Prostate gland (tissue), 2 donors: ENCODE measurements around the gene BRD2. TPM values are rescaled to one million over a fixed set of nuclear protein-coding genes. Genes with fewer than 3 reads are reported as not detected.

Experiments
- DNase-seq: peaks from one replicate; pipeline ENCODE4 v3.0.0-alpha.2; 2019; ENCODE audit warnings: low spot score
- H3K27ac ChIP-seq, 2 donors: fragments of 200-600 bp; sonication (generic); 2 replicates each; pipeline ENCODE4 v1.5.1; 2017 to 2019
- H3K27me3 ChIP-seq: fragments of 200-600 bp; sonication (generic); replicated peaks from 2 replicates; pipeline ENCODE4 v1.5.1; 2019; ENCODE audit not compliant: insufficient read depth
- H3K36me3 ChIP-seq, 2 donors: fragments of 200-600 bp; sonication (generic); 1 replicate in 1 of 2; 2 replicates in 1 of 2; pipeline versions ENCODE4 v1.5.1 to v1.8.1; 2017 to 2019
- H3K4me1 ChIP-seq: fragments of 200-600 bp; sonication (generic); replicated peaks from 2 replicates; pipeline ENCODE4 v1.5.1; 2019
- H3K4me3 ChIP-seq, 2 donors: fragments of 200-600 bp; sonication (generic); 2 replicates each; pipeline ENCODE4 v1.5.1; 2017 to 2019
- H3K9me3 ChIP-seq: fragments of 200-600 bp; sonication (generic); 2 replicates; pipeline ENCODE4 v1.5.1; 2017
- POLR2A ChIP-seq: fragments of 450-650 bp; IDR thresholded peaks from one replicate; pipeline ENCODE4 v1.6.1; 2016; ENCODE audit warnings: antibody characterized with exemption, mild to moderate bottlenecking
- POLR2AphosphoS5 ChIP-seq: sonication (generic); formaldehyde crosslinking; IDR thresholded peaks from one replicate; pipeline ENCODE4 v1.6.1; 2017; ENCODE audit warnings: antibody characterized with exemption
- WGBS: methylation state at CpG from one replicate; pipeline ENCODE4 v1.1.5; 2018; 5-methylcytosine and 5-hydroxymethylcytosine counted together
- intact Hi-C: fragments of 100-400 bp; cut with DNase I; formaldehyde crosslinking; loops from one replicate; pipeline ENCODE4 v1.14.2; 2022
- total RNA-seq, 2 donors: library from RNA; depleted of rRNA; stranded (reverse); fragments of >200 nt; gene quantifications; one replicate each; pipeline ENCODE4 v1.1.0, GENCODE V29; 2016
- TF ChIP-seq, protein P1 (sequence below), 4 experiments: fragments of 200-600 bp in 2 of 4; fragments of 450-650 bp in 2 of 4; sonication (generic) in 2 of 4; IDR thresholded peaks; 1 replicate in 3 of 4; 2 replicates in 1 of 4; pipeline ENCODE4 v1.5.1; 2016 to 2019; ENCODE audit warnings: antibody characterized with exemption in 4 of 4, mild to moderate bottlenecking in 2 of 4, moderate library complexity in 2 of 4

Gene BRD2
- total RNA-seq, 2 donors from 2014 or later: 153 to 252 TPM

DNA sequence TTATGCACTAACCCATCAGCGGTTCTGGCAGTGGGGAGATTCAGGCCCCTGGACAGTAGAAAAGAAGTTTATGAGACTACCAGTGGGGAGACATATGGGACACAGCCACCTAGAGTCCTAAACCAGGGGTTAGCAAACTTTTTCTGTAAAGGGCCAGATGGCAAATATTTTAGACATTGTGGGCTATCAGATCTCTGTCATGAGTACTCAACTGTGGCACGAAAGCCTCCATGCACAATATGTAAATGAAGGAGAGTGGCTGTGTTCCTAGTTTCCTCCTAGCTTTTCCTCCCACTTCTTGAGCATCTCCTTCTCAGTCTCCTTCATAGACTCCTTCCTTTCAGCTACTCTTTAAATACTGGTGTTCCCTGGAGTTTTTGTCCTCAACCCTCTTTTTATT is 12.2 kb upstream of the BRD2 start:
- Histone ChIP-seq H3K36me3 (no peaks in the 10 kb centered on the region), H3K9me3 (no peaks in the 10 kb centered on the region), H3K4me1 (no peaks in the 10 kb centered on the region), H3K27ac (no peak overlapping the region), H3K4me3 (no peak overlapping the region), H3K27me3 (no peaks in the 10 kb centered on the region)
- no peak for DNase-seq
- TF ChIP-seq POLR2AphosphoS5: no peak
- 88% methylated on average over 2 of the region's 2 CpGs for WGBS
- intact Hi-C loops: no loop called here

DNA sequence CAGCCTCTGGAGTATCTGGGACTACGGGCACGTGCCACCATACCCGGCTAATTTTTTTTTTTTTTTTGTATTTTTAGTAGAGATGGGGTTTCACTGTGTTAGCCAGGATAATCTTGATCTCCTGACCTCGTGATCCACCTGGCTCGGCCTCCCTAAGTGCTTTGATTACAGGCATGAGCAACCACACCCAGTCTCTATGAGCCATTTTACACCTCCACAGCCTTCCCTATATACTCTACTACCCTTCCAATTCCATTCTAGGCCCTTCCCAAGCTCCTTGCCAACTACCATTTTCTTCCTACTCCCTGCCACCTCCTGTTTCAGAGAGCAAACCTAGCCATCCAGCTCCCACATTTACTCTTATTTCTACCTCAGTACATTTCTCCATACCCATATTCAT is 7.8 kb upstream of the BRD2 start:
- WGBS: over 99% methylated on average over 5 of the region's 5 CpGs
- no peaks in the 10 kb centered on the region for H3K36me3 ChIP-seq
- H3K27me3 ChIP-seq: no peaks in the 10 kb centered on the region
- H3K4me1 ChIP-seq: no peaks in the 10 kb centered on the region
- TF ChIP-seq, protein P1, sequence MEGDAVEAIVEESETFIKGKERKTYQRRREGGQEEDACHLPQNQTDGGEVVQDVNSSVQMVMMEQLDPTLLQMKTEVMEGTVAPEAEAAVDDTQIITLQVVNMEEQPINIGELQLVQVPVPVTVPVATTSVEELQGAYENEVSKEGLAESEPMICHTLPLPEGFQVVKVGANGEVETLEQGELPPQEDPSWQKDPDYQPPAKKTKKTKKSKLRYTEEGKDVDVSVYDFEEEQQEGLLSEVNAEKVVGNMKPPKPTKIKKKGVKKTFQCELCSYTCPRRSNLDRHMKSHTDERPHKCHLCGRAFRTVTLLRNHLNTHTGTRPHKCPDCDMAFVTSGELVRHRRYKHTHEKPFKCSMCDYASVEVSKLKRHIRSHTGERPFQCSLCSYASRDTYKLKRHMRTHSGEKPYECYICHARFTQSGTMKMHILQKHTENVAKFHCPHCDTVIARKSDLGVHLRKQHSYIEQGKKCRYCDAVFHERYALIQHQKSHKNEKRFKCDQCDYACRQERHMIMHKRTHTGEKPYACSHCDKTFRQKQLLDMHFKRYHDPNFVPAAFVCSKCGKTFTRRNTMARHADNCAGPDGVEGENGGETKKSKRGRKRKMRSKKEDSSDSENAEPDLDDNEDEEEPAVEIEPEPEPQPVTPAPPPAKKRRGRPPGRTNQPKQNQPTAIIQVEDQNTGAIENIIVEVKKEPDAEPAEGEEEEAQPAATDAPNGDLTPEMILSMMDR (IDR thresholded peaks at IDR 0.05): no peak
- no peak for TF ChIP-seq POLR2AphosphoS5
- H3K27ac ChIP-seq: no peak overlapping the region
- no peaks in the 10 kb centered on the region for H3K9me3 ChIP-seq
- H3K4me3 ChIP-seq: no peak overlapping the region
- DNase-seq: no peak
- intact Hi-C loops: no loop called here

DNA sequence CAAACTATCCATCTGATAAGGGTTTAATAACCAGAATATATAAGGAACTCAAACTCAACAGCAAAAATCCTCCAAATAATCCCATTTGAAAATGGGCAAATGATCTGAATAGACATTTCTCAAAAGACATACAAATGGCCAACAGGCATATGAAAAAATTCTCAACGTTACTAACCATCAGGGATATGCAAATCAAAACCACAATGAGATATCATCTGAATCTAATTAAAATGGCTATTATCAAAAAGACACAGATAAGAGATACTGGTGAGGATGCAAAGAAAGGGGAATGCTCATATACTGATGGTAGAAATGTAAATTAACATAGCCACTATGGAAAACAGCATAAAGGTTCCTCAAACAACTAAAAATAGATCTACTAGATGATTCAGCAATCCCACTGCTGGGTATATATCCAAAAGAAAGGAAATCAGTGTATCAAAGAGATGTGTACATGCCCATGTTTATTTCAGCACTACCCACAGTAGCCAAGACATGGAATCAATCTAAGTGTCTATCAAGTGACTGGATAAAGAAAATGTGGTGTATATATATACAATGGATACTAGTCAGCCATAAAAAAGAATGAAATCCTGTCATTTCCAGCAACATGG is 6.1 kb upstream of the BRD2 start:
- intact Hi-C loops: no loop called here
- Histone ChIP-seq H3K27me3 (no peaks in the 10 kb centered on the region), H3K36me3 (no peaks in the 10 kb centered on the region), H3K4me1 (peaks cover 2% of the 10 kb centered on the region), H3K27ac (no peak overlapping the region), H3K9me3 (no peaks in the 10 kb centered on the region), H3K4me3 (no peak overlapping the region)
- TF ChIP-seq, protein P1 (IDR thresholded peaks at IDR 0.05): no peak
- TF ChIP-seq POLR2AphosphoS5 (no peak), POLR2A (no peak)
- no peak for DNase-seq
- WGBS: 70% methylated on average over 1 of the region's 1 CpG

DNA sequence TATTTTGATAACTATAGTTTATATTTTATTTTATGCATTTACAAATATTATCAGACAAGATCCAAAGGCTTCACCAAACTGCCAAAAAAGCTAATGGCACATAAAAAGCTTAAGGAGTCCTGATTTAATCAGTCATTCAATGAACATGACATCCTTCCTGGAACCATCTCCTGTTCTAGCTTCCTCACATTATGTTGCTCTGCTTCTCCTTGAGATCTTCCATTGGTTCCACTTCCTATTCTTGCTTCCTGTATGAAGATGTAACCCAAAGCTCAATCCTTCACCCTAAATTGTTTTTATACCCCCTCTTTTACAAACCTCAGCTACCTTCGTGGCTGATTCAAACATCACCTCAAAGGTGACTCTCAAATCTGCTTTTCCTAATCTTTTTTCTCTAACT is 4.5 kb upstream of the BRD2 start:
- WGBS: 76% methylated on average over 1 of the region's 1 CpG
- no peaks in the 10 kb centered on the region for H3K27me3 ChIP-seq
- no peaks in the 10 kb centered on the region for H3K9me3 ChIP-seq
- H3K4me1 ChIP-seq: peaks cover 2% of the 10 kb centered on the region
- no peak overlapping the region for H3K27ac ChIP-seq
- DNase-seq: no peak
- TF ChIP-seq POLR2A (no peak), POLR2AphosphoS5 (no peak)
- no peaks in the 10 kb centered on the region for H3K36me3 ChIP-seq
- intact Hi-C loops: no loop called here
- no peak overlapping the region for H3K4me3 ChIP-seq

DNA sequence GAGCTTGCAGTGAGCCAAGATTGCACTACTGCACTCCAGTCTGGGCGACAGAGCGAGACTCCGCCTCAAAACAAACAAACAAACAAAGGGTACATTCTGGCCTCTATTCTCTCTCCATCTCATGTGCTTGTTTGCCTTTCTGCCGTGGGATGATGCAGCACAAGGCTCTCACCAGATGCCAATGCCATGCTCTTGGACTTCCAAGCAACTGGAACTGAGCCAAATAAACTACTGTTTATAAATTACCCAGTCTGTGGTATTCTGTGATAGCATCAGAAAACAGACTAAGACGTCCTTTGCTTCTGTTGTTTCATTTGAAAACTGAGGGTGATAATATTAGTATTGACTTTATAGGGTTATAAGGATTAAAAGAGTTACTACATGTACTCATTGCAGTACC is 3.6 kb upstream of the BRD2 start:
- Histone ChIP-seq H3K36me3 (no peaks in the 10 kb centered on the region), H3K27me3 (no peaks in the 10 kb centered on the region), H3K4me3 (no peak overlapping the region), H3K27ac (no peak overlapping the region), H3K9me3 (no peaks in the 10 kb centered on the region), H3K4me1 (peaks cover 2% of the 10 kb centered on the region)
- no peak for DNase-seq
- WGBS: 60% methylated on average over 5 of the region's 5 CpGs
- no peak for TF ChIP-seq POLR2A
- TF ChIP-seq, protein P1 (IDR thresholded peaks at IDR 0.05): no peak
- TF ChIP-seq POLR2AphosphoS5: no peak
- intact Hi-C loops: loop anchor here (5.0 kb wide), 1 partner anchor 122 kb away; the partner anchor contains the start of gene PSMB8
